Activated CD4-positive, alpha-beta T cell treated with anti-CD3 and anti-CD28 coated beads, Interleukin-2, amount 10 ng/mL, durations not matched to agents 7 days and 5 days (primary cell): Measurements from ENCODE around the gene DNAH14. TPM values are rescaled to one million over a fixed set of nuclear protein-coding genes. Genes with fewer than 3 reads are reported as not detected.

Experiments
- CTCF ChIA-PET: fragments of 350-600 bp; sonication (Branson Sonifier 250); formaldehyde crosslinking; loops from one replicate; lab custom pipeline; 2021; ENCODE audit warnings: antibody characterized with exemption; lab: Charles Lee
- POLR2A ChIA-PET: fragments of 350-600 bp; sonication (Branson Sonifier 250); formaldehyde crosslinking; loops from one replicate; lab custom pipeline; 2021; ENCODE audit warnings: antibody characterized with exemption; lab: Charles Lee
- DNase-seq: peaks from one replicate; pipeline ENCODE4 v3.0.0-alpha.2; 2020
- H3K27ac Mint-ChIP-seq: one replicate; pipeline ENCODE4 v1.8.0; 2021; ENCODE audit warnings: mild to moderate bottlenecking, moderate library complexity, mixed read lengths
- H3K27me3 Mint-ChIP-seq: one replicate; pipeline ENCODE4 v1.8.0; 2021; ENCODE audit warnings: mixed read lengths
- H3K36me3 Mint-ChIP-seq: one replicate; pipeline ENCODE4 v1.8.0; 2021; ENCODE audit warnings: low read depth, mixed read lengths
- H3K4me1 Mint-ChIP-seq: one replicate; pipeline ENCODE4 v1.8.0; 2021; ENCODE audit warnings: mixed read lengths
- H3K4me3 Mint-ChIP-seq: one replicate; pipeline ENCODE4 v1.8.0; 2021; ENCODE audit warnings: mild to moderate bottlenecking, moderate library complexity, mixed read lengths
- H3K9me3 Mint-ChIP-seq: one replicate; pipeline ENCODE4 v1.8.0; 2021; ENCODE audit warnings: mixed read lengths
- total RNA-seq, 2 experiments: library from RNA; stranded (reverse); gene quantifications; one replicate each; pipeline ENCODE4 v1.2.3, GENCODE V29; 2021

Gene DNAH14
- total RNA-seq, 2 experiments from 2014 or later, result 0.40 to 0.82 TPM

GRCh38 chr1:225415967-225416745 lies 486.7 kb downstream of the DNAH14 start:
- Mint-ChIP-seq H3K4me3 (no peak overlapping the region), H3K27ac (no peak overlapping the region), H3K27me3 (no peaks in the 10 kb centered on the region), H3K9me3 (no peaks in the 10 kb centered on the region), H3K4me1 (peaks cover 18% of the 10 kb centered on the region), H3K36me3 (peaks cover 69% of the 10 kb centered on the region)
- DNase-seq, result no peak
- ChIA-PET CTCF (no interaction called here), POLR2A (no interaction called here)

GRCh38 chr1:225418059-225418458 lies 488.6 kb downstream of the DNAH14 start:
- peaks cover 67% of the 10 kb centered on the region for H3K36me3 Mint-ChIP-seq
- CTCF ChIA-PET, result interaction anchor here (0.7 to 1.0 kb wide), 2 partner anchors 21 to 506 kb away, joined by 5 read pairs; partner anchors contain the start of gene PYCR2
- H3K4me1 Mint-ChIP-seq, result peaks cover 31% of the 10 kb centered on the region

DNA sequence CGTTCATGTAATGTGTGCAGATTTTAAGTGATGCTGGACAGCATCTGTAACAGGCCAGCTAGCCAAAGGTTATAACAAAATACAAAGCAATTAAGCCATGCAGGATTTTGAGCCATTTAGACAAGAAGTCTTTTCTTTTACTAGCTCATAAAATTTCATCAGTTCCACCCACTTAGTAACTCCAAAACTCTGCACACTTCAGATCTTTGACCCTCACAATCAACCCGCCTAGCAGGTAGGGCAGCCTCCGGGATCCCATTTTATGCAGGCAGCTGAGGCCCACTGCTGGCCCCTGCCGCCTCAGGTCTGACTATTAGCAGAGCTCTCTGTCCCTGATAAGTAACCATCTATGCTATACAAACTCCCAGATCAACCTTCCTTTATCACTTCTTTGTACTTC lies 489.1 kb downstream of the DNAH14 start:
- CTCF ChIA-PET, result interaction anchor here (0.7 to 1.0 kb wide), 2 partner anchors 21 to 505 kb away, joined by 5 read pairs; partner anchors contain the start of gene PYCR2
- no peak for DNase-seq
- POLR2A ChIA-PET, result no interaction called here
- Mint-ChIP-seq H3K4me1 (peaks cover 35% of the 10 kb centered on the region), H3K4me3 (no peak overlapping the region), H3K9me3 (no peaks in the 10 kb centered on the region), H3K27ac (no peak overlapping the region), H3K36me3 (peaks cover 71% of the 10 kb centered on the region), H3K27me3 (no peaks in the 10 kb centered on the region)

More at GRCh38 chr1:225418059-225418458, 488.6 kb downstream of the DNAH14 start:
- no peaks in the 10 kb centered on the region for H3K9me3 Mint-ChIP-seq
- no peak for DNase-seq
- H3K27me3 Mint-ChIP-seq, result no peaks in the 10 kb centered on the region
- no peak overlapping the region for H3K4me3 Mint-ChIP-seq
- no peak overlapping the region for H3K27ac Mint-ChIP-seq
- POLR2A ChIA-PET, result no interaction called here

DNA sequence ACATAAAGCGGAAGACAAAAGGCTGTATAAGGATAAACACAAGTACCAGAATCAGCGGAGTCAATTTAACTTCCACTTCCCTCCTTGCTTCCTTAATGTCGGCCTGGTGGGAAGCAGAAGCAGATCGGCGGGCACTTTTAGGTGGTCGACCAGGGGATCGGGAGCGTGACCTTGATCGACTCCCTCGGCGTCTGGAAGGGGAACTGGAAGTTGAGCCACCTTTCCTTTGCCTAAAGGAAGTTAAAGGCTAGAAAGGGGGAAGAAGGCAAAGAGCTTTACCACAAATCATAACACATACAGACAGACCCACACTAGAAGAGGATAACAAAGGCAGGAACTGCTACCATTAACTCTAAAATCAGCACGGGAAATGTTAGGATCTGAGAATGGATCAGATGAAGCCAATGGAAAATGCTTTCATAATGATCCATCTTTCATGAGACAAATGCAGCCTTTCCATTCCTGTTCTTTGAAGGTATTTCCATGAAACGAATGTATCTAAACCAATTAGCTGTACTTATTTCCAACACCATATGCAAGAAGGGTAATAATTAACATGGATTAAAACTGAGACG lies 492.6 kb downstream of the DNAH14 start:
- DNase-seq, result no peak
- CTCF ChIA-PET, result interaction anchor here (0.6 kb wide), 1 partner anchor 1940 kb away, joined by 3 read pairs; no protein-coding TSS in a partner anchor
- Mint-ChIP-seq H3K4me3 (no peak overlapping the region), H3K4me1 (peaks cover 58% of the 10 kb centered on the region), H3K9me3 (no peaks in the 10 kb centered on the region), H3K27me3 (no peaks in the 10 kb centered on the region), H3K36me3 (peaks cover 67% of the 10 kb centered on the region), H3K27ac (no peak overlapping the region)
- POLR2A ChIA-PET, result no interaction called here

DNA sequence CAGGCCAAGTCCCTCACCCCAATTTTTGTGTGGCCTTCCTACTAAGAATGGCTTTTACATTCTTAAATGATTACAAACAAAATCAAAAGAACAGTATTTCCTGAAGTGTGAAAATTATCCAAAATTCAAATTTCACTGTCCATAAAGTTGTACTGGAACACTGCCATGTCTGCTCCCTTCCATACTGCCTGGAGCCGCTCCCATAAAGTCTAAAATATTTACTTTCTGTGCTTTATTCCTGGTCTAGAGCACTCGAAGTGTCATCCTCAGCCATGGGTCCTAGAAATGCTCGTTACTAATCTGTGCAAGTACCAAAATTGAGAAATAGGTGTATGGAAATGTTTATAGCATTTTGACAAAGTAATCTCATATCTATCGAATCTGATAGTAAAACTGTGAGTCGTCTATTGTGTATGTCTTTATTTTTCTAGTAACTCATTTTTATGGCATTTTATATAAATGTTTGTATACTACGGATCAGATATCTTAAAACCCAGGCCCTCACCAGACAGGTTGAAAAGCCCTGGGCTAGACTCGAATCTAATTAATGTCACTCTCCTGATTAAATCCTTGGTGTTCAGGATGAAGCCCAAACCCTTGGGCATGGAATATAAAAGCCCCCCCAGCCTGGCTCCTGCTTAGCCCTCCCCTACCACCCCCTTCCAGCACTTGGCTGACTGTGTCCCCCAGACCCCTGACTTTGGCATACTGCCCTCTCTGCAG lies 493.5 kb downstream of the DNAH14 start:
- Mint-ChIP-seq H3K27ac (peak overlapping the region; percentile 5), H3K4me3 (no peak overlapping the region), H3K9me3 (no peaks in the 10 kb centered on the region), H3K27me3 (no peaks in the 10 kb centered on the region), H3K4me1 (peaks cover 55% of the 10 kb centered on the region), H3K36me3 (peaks cover 62% of the 10 kb centered on the region)
- no peak for DNase-seq
- ChIA-PET CTCF (interaction anchor here (0.6 kb wide), 1 partner anchor 1940 kb away, joined by 3 read pairs; no protein-coding TSS in a partner anchor), POLR2A (no interaction called here)

DNA sequence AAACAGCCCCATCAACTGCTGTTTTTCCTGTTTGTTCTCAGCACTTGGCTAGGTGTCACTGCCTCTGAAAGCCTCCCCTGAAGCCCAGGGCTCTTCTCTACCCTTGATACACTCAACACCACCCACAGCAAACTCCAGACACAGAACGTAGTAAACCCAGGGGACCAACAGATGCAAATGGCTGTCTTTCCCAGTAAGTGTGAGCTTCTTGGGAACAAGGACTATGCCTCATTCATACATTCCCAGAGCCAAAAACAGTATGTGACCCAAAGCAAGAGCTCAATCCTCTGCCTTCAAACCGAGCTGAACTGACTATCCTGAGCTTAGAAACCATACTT lies 494.0 kb downstream of the DNAH14 start:
- no peaks in the 10 kb centered on the region for H3K27me3 Mint-ChIP-seq
- ChIA-PET CTCF (no interaction called here), POLR2A (interaction anchor here (0.9 kb wide), 1 partner anchor 44 kb away, joined by 3 read pairs; no protein-coding TSS in a partner anchor)
- DNase-seq, result no peak
- no peaks in the 10 kb centered on the region for H3K9me3 Mint-ChIP-seq
- peak overlapping the region; percentile 27 for H3K27ac Mint-ChIP-seq
- peaks cover 58% of the 10 kb centered on the region for H3K36me3 Mint-ChIP-seq
- H3K4me1 Mint-ChIP-seq, result peaks cover 55% of the 10 kb centered on the region
- H3K4me3 Mint-ChIP-seq, result no peak overlapping the region

- ChIA-PET CTCF (interaction anchor here (0.7 to 2.1 kb wide), 8 partner anchors 10 to 50 kb away, joined by 3 to 7 read pairs (median 3); no protein-coding TSS in a partner anchor), POLR2A (interaction anchor here (0.6 to 0.9 kb wide), 3 partner anchors 43 to 382 kb away, joined by 3 to 4 read pairs (median 3); no protein-coding TSS in a partner anchor)
- peaks cover 51% of the 10 kb centered on the region for H3K36me3 Mint-ChIP-seq
- H3K27ac Mint-ChIP-seq, result no peak overlapping the region
- H3K27me3 Mint-ChIP-seq, result no peaks in the 10 kb centered on the region
- DNase-seq, result no peak
- H3K4me1 Mint-ChIP-seq, result peaks cover 63% of the 10 kb centered on the region
- H3K4me3 Mint-ChIP-seq, result peak overlapping the region; percentile 41
- H3K9me3 Mint-ChIP-seq, result no peaks in the 10 kb centered on the region
Measured at GRCh38 chr1:225424562-225425200, 495.2 kb downstream of the DNAH14 start.

GRCh38 chr1:225425201-225425786 lies 495.8 kb downstream of the DNAH14 start:
- DNase-seq, result no peak
- peak overlapping the region; percentile 90 for H3K4me3 Mint-ChIP-seq
- H3K4me1 Mint-ChIP-seq, result peaks cover 65% of the 10 kb centered on the region
- H3K9me3 Mint-ChIP-seq, result no peaks in the 10 kb centered on the region
- peak overlapping the region; percentile 70 for H3K27ac Mint-ChIP-seq
- peaks cover 46% of the 10 kb centered on the region for H3K36me3 Mint-ChIP-seq
- ChIA-PET POLR2A (interaction anchor here (0.6 to 0.9 kb wide), 2 partner anchors 42 to 381 kb away, joined by 3 to 4 read pairs; no protein-coding TSS in a partner anchor), CTCF (interaction anchor here (0.7 to 2.1 kb wide), 6 partner anchors 15 to 49 kb away, joined by 3 to 7 read pairs (median 4); no protein-coding TSS in a partner anchor)
- no peaks in the 10 kb centered on the region for H3K27me3 Mint-ChIP-seq

DNA sequence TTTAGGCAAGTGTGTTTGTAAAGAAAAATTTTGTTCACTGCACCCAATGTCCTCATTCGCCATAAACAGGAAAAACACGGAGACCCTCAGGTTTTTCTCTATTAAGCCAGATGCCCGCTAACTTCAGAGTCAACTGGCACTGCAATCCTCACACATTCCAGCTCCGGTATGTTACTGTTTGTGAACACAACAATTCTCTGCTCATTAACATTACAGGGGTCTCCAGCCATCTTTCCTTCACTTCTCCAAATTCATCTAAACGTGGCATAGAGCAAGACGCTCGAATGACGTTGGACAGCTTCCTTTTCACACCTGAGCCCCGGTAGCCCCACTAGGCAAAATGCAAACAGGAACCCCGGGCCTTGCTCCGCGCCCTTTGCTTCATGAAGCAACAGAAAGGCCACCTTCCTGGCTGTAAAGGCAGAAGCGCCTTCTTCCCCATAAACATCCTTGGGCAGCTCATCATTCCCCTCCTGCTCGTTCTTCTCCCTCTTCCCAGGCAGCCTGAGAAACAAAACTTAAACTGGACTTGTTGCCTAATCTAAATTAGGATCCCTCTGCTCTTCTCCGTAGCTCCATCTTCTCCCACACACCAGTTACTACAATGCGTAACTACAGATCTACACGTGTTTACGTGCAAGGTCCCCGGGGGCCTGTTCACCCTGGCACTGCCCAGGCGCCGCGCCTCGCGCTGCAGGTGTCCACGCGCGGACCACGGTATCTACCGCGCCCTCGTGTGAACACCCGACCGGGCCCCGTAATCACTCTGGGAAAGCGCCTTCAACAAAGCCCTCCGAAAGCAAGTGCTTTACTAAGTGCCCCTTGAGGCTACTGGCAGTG lies 497.1 kb downstream of the DNAH14 start:
- H3K4me1 Mint-ChIP-seq, result peaks cover 64% of the 10 kb centered on the region
- DNase-seq, result peak; percentile 52
- H3K27me3 Mint-ChIP-seq, result no peaks in the 10 kb centered on the region
- peaks cover 40% of the 10 kb centered on the region for H3K36me3 Mint-ChIP-seq
- ChIA-PET CTCF (interaction anchor here (1.0 to 2.1 kb wide), 2 partner anchors 14 to 41 kb away, joined by 3 to 5 read pairs; no protein-coding TSS in a partner anchor), POLR2A (interaction anchor here (0.5 to 2.2 kb wide), 3 partner anchors 15 to 41 kb away, joined by 3 to 9 read pairs (median 4); no protein-coding TSS in a partner anchor)
- H3K27ac Mint-ChIP-seq, result peak overlapping the region; percentile 95
- H3K9me3 Mint-ChIP-seq, result no peaks in the 10 kb centered on the region
- peak overlapping the region; percentile 90 for H3K4me3 Mint-ChIP-seq

DNA sequence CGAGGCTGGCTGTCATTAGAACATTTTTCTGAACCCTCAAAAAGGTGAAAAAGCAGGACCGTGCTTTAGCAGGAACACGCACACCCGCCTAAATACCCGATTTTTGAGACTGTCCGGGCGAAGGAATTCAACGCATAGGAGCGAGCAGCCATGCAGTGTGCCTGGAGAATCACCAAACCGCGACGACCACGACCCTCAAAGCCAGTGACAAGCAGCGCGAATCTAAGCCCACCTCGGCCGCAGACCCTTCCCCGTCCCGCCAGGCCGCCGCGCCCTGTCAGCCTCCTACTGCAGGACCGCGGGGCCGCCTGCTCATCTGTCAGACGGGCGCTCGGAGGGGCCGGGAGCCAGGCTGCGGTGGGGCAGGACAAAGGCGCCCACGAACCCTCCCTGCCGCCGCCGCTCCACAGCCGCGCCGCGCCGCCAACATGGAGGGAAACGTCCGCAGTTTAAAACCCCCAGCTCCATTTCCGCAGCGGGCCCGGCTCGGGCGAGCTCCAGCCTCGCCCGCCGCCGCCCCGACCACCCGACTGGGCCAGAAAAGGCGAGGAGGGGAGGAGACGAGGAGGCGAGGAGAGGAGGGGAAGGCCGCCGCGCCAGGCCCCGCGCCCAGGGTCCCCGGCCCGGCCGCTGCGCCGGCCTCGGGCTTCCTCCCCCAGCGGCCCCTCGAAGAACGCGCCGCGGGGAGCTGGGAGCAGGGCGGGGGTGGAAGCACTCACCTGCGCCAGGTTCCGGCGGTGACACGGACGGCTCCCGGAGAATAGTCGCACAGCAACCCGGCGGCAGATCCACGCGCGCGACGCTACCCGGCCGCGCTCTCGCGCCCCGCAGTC lies 498.0 kb downstream of the DNAH14 start, which contains the start of gene LBR:
LBR (minus strand) TSS at position 804 of the 833 bp plus-strand sequence. CDS start 3,963 bp downstream, outside the sequence.
- H3K27ac Mint-ChIP-seq, result peak within 1 kb of the TSS; percentile 96
- CTCF ChIA-PET, result interaction anchor here (0.6 to 1.6 kb wide), 5 partner anchors 16 to 379 kb away, joined by 3 to 10 read pairs (median 3); no protein-coding TSS in a partner anchor
- peaks cover 3% of the 10 kb centered on the region for H3K9me3 Mint-ChIP-seq
- H3K36me3 Mint-ChIP-seq, result peaks cover 32% of the 10 kb centered on the region
- no peaks in the 10 kb centered on the region for H3K27me3 Mint-ChIP-seq
- no peak for DNase-seq
- peaks cover 57% of the 10 kb centered on the region for H3K4me1 Mint-ChIP-seq
- POLR2A ChIA-PET, result interaction anchor here (0.5 to 2.2 kb wide), 3 partner anchors 17 to 443 kb away, joined by 3 to 9 read pairs (median 4); no protein-coding TSS in a partner anchor
- H3K4me3 Mint-ChIP-seq, result peak within 1 kb of the TSS; percentile 90
